ENCODE data around the gene LMNA.

DNA sequence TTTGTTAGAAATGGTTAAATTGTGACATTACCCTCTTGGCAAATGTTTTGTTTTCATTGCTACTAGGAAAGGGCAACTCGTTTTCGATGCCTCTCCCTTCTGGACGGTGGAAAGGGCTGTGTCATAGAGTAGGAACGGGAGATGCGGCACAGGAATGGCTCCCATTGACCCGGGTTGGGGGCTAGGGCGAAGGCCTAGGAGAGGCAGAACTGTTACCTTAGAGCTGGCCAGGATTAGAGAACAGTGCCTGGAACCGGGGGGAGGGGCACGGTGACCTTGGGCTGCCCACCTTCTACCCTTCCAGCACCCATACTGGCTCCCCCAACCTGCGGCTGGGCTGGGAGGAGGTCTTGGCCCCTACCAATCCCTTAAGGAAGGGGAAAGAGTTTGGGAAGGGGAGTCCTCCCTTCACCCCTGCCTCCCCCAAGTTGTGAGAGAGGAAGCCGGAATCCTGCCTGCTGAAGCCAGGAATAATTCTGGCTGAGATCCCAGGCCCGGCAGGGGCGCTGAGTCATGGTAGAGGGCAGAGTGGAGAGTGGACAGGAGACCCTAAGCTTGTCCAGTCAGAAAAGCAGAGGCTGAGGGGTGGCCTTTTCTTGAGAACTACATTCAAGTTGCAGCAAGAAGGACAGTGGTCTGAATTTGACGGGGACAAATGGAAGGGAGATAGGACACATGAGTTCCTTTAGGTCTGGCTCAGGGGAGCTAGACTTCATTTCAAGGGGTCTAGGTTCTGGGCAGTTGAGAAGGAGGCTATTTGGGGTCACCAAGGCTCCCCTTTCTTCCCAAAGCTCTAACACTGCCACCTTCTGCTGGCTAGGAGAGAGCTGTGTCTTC, 8.2 kb downstream of the LMNA start:
- TF ChIP-seq, protein P1, sequence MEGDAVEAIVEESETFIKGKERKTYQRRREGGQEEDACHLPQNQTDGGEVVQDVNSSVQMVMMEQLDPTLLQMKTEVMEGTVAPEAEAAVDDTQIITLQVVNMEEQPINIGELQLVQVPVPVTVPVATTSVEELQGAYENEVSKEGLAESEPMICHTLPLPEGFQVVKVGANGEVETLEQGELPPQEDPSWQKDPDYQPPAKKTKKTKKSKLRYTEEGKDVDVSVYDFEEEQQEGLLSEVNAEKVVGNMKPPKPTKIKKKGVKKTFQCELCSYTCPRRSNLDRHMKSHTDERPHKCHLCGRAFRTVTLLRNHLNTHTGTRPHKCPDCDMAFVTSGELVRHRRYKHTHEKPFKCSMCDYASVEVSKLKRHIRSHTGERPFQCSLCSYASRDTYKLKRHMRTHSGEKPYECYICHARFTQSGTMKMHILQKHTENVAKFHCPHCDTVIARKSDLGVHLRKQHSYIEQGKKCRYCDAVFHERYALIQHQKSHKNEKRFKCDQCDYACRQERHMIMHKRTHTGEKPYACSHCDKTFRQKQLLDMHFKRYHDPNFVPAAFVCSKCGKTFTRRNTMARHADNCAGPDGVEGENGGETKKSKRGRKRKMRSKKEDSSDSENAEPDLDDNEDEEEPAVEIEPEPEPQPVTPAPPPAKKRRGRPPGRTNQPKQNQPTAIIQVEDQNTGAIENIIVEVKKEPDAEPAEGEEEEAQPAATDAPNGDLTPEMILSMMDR (IDR thresholded peaks at IDR 0.05): no peak
- TF ChIP-seq EP300 (IDR thresholded peaks at IDR 0.05): no peak

All from sigmoid colon (tissue), 4 donors.